Measurements from ENCODE around the gene CCDC6.

The CCDC6 gene

GRCh38 chr10:59898125-59898835 lies 8.1 kb downstream of the CCDC6 start:
- H3K4me1 Mint-ChIP-seq, result peaks cover 54% of the 10 kb centered on the region
- H3K36me3 Mint-ChIP-seq (ENCODE audit: low read depth), result peaks cover 13% of the 10 kb centered on the region
- DNase-seq, result no peak
- H3K4me3 Mint-ChIP-seq, result no peak overlapping the region
- TF ChIP-seq CTCF (IDR thresholded peaks at IDR 0.05), result no peak
- H3K27ac Mint-ChIP-seq, result no peak overlapping the region
- H3K9me3 Mint-ChIP-seq, result no peaks in the 10 kb centered on the region
- no peaks in the 10 kb centered on the region for H3K27me3 Mint-ChIP-seq (ENCODE audit: low read depth, poor library complexity)

- no peak for DNase-seq
- no peaks in the 10 kb centered on the region for H3K27me3 Mint-ChIP-seq (ENCODE audit: low read depth, poor library complexity)
- peaks cover 13% of the 10 kb centered on the region for H3K36me3 Mint-ChIP-seq (ENCODE audit: low read depth)
- TF ChIP-seq CTCF (IDR thresholded peaks at IDR 0.05), result no peak
- peak overlapping the region; percentile 49 for H3K27ac Mint-ChIP-seq
- H3K9me3 Mint-ChIP-seq, result no peaks in the 10 kb centered on the region
- H3K4me1 Mint-ChIP-seq, result peaks cover 58% of the 10 kb centered on the region
- no peak overlapping the region for H3K4me3 Mint-ChIP-seq
Observed at GRCh38 chr10:59896191-59896590, 10.2 kb downstream of the CCDC6 start.

GRCh38 chr10:59895629-59896116 lies 10.7 kb downstream of the CCDC6 start:
- Mint-ChIP-seq H3K4me3 (no peak overlapping the region), H3K27me3 (ENCODE audit: low read depth, poor library complexity) (no peaks in the 10 kb centered on the region), H3K36me3 (ENCODE audit: low read depth) (peaks cover 13% of the 10 kb centered on the region), H3K4me1 (peaks cover 54% of the 10 kb centered on the region), H3K9me3 (no peaks in the 10 kb centered on the region), H3K27ac (peak overlapping the region; percentile 75)
- no peak for TF ChIP-seq CTCF (IDR thresholded peaks at IDR 0.05)
- no peak for DNase-seq

GRCh38 chr10:59894114-59894513 lies 12.2 kb downstream of the CCDC6 start:
- no peak for DNase-seq
- H3K4me1 Mint-ChIP-seq, result peaks cover 54% of the 10 kb centered on the region
- H3K36me3 Mint-ChIP-seq (ENCODE audit: low read depth), result peaks cover 21% of the 10 kb centered on the region
- H3K9me3 Mint-ChIP-seq, result no peaks in the 10 kb centered on the region
- H3K27me3 Mint-ChIP-seq (ENCODE audit: low read depth, poor library complexity), result no peaks in the 10 kb centered on the region
- no peak overlapping the region for H3K4me3 Mint-ChIP-seq
- no peak for TF ChIP-seq CTCF (IDR thresholded peaks at IDR 0.05)
- peak overlapping the region; percentile 26 for H3K27ac Mint-ChIP-seq

GRCh38 chr10:59892697-59893096 lies 13.7 kb downstream of the CCDC6 start:
- Mint-ChIP-seq H3K9me3 (no peaks in the 10 kb centered on the region), H3K4me1 (peaks cover 49% of the 10 kb centered on the region), H3K27me3 (ENCODE audit: low read depth, poor library complexity) (no peaks in the 10 kb centered on the region), H3K36me3 (ENCODE audit: low read depth) (peaks cover 21% of the 10 kb centered on the region), H3K27ac (no peak overlapping the region), H3K4me3 (no peak overlapping the region)
- no peak for TF ChIP-seq CTCF (IDR thresholded peaks at IDR 0.05)
- DNase-seq, result no peak

- no peak for DNase-seq
- no peak overlapping the region for H3K4me3 Mint-ChIP-seq
- H3K4me1 Mint-ChIP-seq, result peaks cover 49% of the 10 kb centered on the region
- no peak for TF ChIP-seq CTCF (IDR thresholded peaks at IDR 0.05)
- H3K27ac Mint-ChIP-seq, result no peak overlapping the region
- H3K9me3 Mint-ChIP-seq, result no peaks in the 10 kb centered on the region
- H3K36me3 Mint-ChIP-seq (ENCODE audit: low read depth), result peaks cover 21% of the 10 kb centered on the region
- no peaks in the 10 kb centered on the region for H3K27me3 Mint-ChIP-seq (ENCODE audit: low read depth, poor library complexity)
Observed at GRCh38 chr10:59891936-59892335, 14.4 kb downstream of the CCDC6 start.

All from nephron progenitor cell (in vitro differentiated cells).